GM21381 (cell line): Measurements from ENCODE around the gene TRAPPC1.
"Not testable (repeated sequence)": the region's sequence is repeated elsewhere in the genome, so short reads cannot be mapped to it uniquely, and the experiment has no call there.

Source experiments
- ATAC-seq: cut with Tn5 transposase; IDR thresholded peaks from one replicate; pipeline ENCODE4 v1.9.1; 2021; ENCODE audit warnings: mild to moderate bottlenecking, moderate library complexity; ENCODE audit not compliant: unreplicated experiment

Gene TRAPPC1

GRCh38 chr17:7931709-7932482 lies at the start of gene TRAPPC1, which contains the start of gene CNTROB:
Gene TRAPPC1, minus strand, starts transcription at chr17:7931946. Its CDS starts 117 bp downstream, at chr17:7931829.
Gene CNTROB, plus strand, starts transcription at chr17:7932206. Its CDS starts 874 bp downstream, at chr17:7933080.
- ATAC-seq, result peak; percentile 90

GRCh38 chr17:7977805-7978204 lies 46.1 kb upstream of the TRAPPC1 start:
- no peak for ATAC-seq

- no peak for ATAC-seq
Observed at GRCh38 chr17:7977039-7977438, 45.3 kb upstream of the TRAPPC1 start.

GRCh38 chr17:7974638-7975131 lies 42.9 kb upstream of the TRAPPC1 start:
- no peak for ATAC-seq

- no peak for ATAC-seq
Observed at GRCh38 chr17:7972131-7972785, 40.5 kb upstream of the TRAPPC1 start.

- ATAC-seq, result no peak
Observed at GRCh38 chr17:7971651-7972050, 39.9 kb upstream of the TRAPPC1 start.

- ATAC-seq, result no peak
Observed at GRCh38 chr17:7969433-7969832, 37.7 kb upstream of the TRAPPC1 start.

GRCh38 chr17:7967751-7968150 lies 36.0 kb upstream of the TRAPPC1 start:
- ATAC-seq, result no peak

GRCh38 chr17:7961421-7961820 lies 29.7 kb upstream of the TRAPPC1 start:
- ATAC-seq, result no peak

- ATAC-seq, result no peak
Observed at GRCh38 chr17:7959503-7960253, 27.9 kb upstream of the TRAPPC1 start.

GRCh38 chr17:7956228-7956965 lies 24.7 kb upstream of the TRAPPC1 start:
- no peak for ATAC-seq

GRCh38 chr17:7955414-7956227 lies 23.9 kb upstream of the TRAPPC1 start:
- no peak for ATAC-seq

- not testable (repeated sequence) for ATAC-seq
Observed at GRCh38 chr17:7953266-7953665, 21.5 kb upstream of the TRAPPC1 start.

GRCh38 chr17:7951143-7951792 lies 19.5 kb upstream of the TRAPPC1 start:
- peak; percentile 72 for ATAC-seq

- ATAC-seq, result no peak
Observed at GRCh38 chr17:7950578-7950977, 18.8 kb upstream of the TRAPPC1 start.

GRCh38 chr17:7947651-7948050 lies 15.9 kb upstream of the TRAPPC1 start:
- no peak for ATAC-seq

GRCh38 chr17:7946441-7946840 lies 14.7 kb upstream of the TRAPPC1 start:
- ATAC-seq, result no peak

- ATAC-seq, result no peak
Observed at GRCh38 chr17:7945651-7946050, 13.9 kb upstream of the TRAPPC1 start.

- no peak for ATAC-seq
Observed at GRCh38 chr17:7944326-7944725, 12.6 kb upstream of the TRAPPC1 start.
